PC-3 (cell line): ENCODE results near the gene NCL.

Source experiments
- CTCF ChIP-seq: fragments of 300-600 bp; sonication (generic); conservative IDR thresholded peaks from 2 replicates; pipeline ENCODE4 v1.5.1; 2017; ENCODE audit warnings: antibody characterized with exemption, low read depth, mild to moderate bottlenecking, low read length
- EZH2 ChIP-seq: fragments of 300-600 bp; sonication (generic); IDR thresholded peaks from one replicate; pipeline ENCODE4 v1.6.1; 2017; ENCODE audit warnings: antibody characterized with exemption, mild to moderate bottlenecking, low read length; ENCODE audit not compliant: unreplicated experiment
- EZH2phosphoT487 ChIP-seq: fragments of 300-600 bp; sonication (generic); IDR thresholded peaks from 2 replicates; pipeline ENCODE4 v1.6.1; 2018; ENCODE audit warnings: mild to moderate bottlenecking, antibody characterized with exemption, low read length, borderline replicate concordance

GRCh38 chr2:231455890-231456289, 8.4 kb downstream of the NCL start:
- no peak for TF ChIP-seq EZH2phosphoT487
- TF ChIP-seq CTCF: no peak
- TF ChIP-seq EZH2: no peak
